HCT116 (cell line): ENCODE measurements around the gene ZMYM4. TPM values are rescaled to one million over a fixed set of nuclear protein-coding genes. Genes with fewer than 3 reads are reported as not detected.

ENCODE experiments used
- ATAC-seq: fragments of 200-7000 bp; cut with Tn5 transposase; 2 replicates; pipeline ENCODE4 v1.9.1; 2020; ENCODE audit warnings: mild to moderate bottlenecking, moderate library complexity
- BruUV-seq: library from RNA; stranded (reverse); fragments of 400-500 nt; replicated peaks from 2 replicates; lab custom pipeline; 2021; lab: Mats Ljungman, UMichigan
- CTCF ChIA-PET: fragments of 300-600 bp; sonication (Branson Sonifier 250); formaldehyde crosslinking; loops from one replicate; lab custom pipeline; 2021; ENCODE audit warnings: antibody characterized with exemption; lab: Charles Lee
- POLR2A ChIA-PET: fragments of 300-600, 350-600 bp; sonication (Branson Sonifier 250); formaldehyde crosslinking; loops from one replicate; lab custom pipeline; 2021; ENCODE audit warnings: antibody characterized with exemption; lab: Charles Lee
- RAD21 ChIA-PET, 2 experiments: fragments of 300-600 bp; sonication (Branson Sonifier 250); formaldehyde crosslinking; loops; one replicate each; lab custom pipeline; 2023; ENCODE audit warnings: low total read pairs in 2 of 2; ENCODE audit not compliant: uncharacterized antibody in 2 of 2, unreplicated experiment in 2 of 2, low non-redundant PET in 1 of 2; lab: Charles Lee
- DNase-seq: peaks from one replicate; pipeline ENCODE4 v3.0.0-alpha.2; 2010; ENCODE audit warnings: low read depth, low spot score
- H2AFZ ChIP-seq: fragments of 200-600 bp; shearing (Covaris generic), sonication (generic); 2 replicates; pipeline ENCODE4 v1.6.1; 2017; ENCODE audit warnings: low read depth, mixed run types, mixed read lengths, antibody characterized with exemption, low read length; ENCODE audit not compliant: poor library complexity, severe bottlenecking
- H3K27ac ChIP-seq: 2 replicates; pipeline ENCODE4 v1.5.1; 2012; ENCODE audit warnings: low read depth, low read length
- H3K27me3 ChIP-seq: fragments of 200-600 bp; sonication (generic); 2 replicates; pipeline ENCODE4 v1.6.1; 2016; ENCODE audit warnings: mixed run types, low read length, mixed read lengths; ENCODE audit not compliant: insufficient read depth
- H3K36me3 ChIP-seq, 2 experiments: fragments of 200-500 bp in 1 of 2; fragments of 200-600 bp in 1 of 2; sonication (Bioruptor generic) in 1 of 2; sonication (generic) in 1 of 2; 2 replicates each; pipeline versions ENCODE4 v1.5.1 to v1.6.1; 2014 to 2016; ENCODE audit warnings: low read length in 2 of 2, inconsistent platforms in 1 of 2, mixed read lengths in 1 of 2, mixed run types in 1 of 2; ENCODE audit not compliant: insufficient read depth in 2 of 2, control insufficient read depth in 1 of 2
- H3K4me1 ChIP-seq, 2 experiments: fragments of 200-600 bp in 1 of 2; sonication (generic) in 1 of 2; 2 replicates each; pipeline versions ENCODE4 v1.5.1 to v1.6.1; 2012 to 2017; ENCODE audit warnings: low read length in 2 of 2, inconsistent platforms in 1 of 2, mild to moderate bottlenecking in 1 of 2, mixed read lengths in 1 of 2, mixed run types in 1 of 2, moderate library complexity in 1 of 2; ENCODE audit not compliant: insufficient read depth in 2 of 2, control insufficient read depth in 1 of 2
- H3K4me2 ChIP-seq: fragments of 200-600 bp; sonication (generic); 2 replicates; pipeline ENCODE4 v1.6.1; 2017; ENCODE audit warnings: mixed run types, low read length, mixed read lengths
- H3K4me3 ChIP-seq, 2 experiments: fragments of 200-600 bp in 1 of 2; sonication (generic) in 1 of 2; replicated peaks in 1 of 2; 2 replicates each; pipeline ENCODE4 v1.5.1; 2011 to 2016; ENCODE audit warnings: low read length in 2 of 2, control low read depth in 1 of 2, low read depth in 1 of 2, mild to moderate bottlenecking in 1 of 2, mixed read lengths in 1 of 2, mixed run types in 1 of 2
- H3K79me2 ChIP-seq: fragments of 200-600 bp; sonication (generic); 2 replicates; pipeline ENCODE4 v1.6.1; 2017; ENCODE audit warnings: mild to moderate bottlenecking, mixed run types, low read length, moderate library complexity, mixed read lengths; ENCODE audit not compliant: insufficient read depth
- H3K9ac ChIP-seq: fragments of 200-600 bp; sonication (generic); 2 replicates; pipeline ENCODE4 v1.6.1; 2016; ENCODE audit warnings: low read length, mixed read lengths
- H3K9me2 ChIP-seq: fragments of 200-600 bp; sonication (generic), shearing (Covaris generic); 2 replicates; pipeline ENCODE4 v1.6.1; 2017; ENCODE audit warnings: mixed run types, mild to moderate bottlenecking, moderate library complexity; ENCODE audit not compliant: insufficient read depth
- H3K9me3 ChIP-seq, 2 experiments: fragments of 200-500 bp in 1 of 2; fragments of 200-600 bp in 1 of 2; sonication (Bioruptor generic) in 1 of 2; sonication (generic) in 1 of 2; 2 replicates each; pipeline ENCODE4 v1.6.1; 2014 to 2017; ENCODE audit warnings: low read length in 2 of 2, mixed read lengths in 2 of 2, inconsistent platforms in 1 of 2, low read depth in 1 of 2, mild to moderate bottlenecking in 1 of 2, mixed run types in 1 of 2, moderate library complexity in 1 of 2; ENCODE audit not compliant: control insufficient read depth in 1 of 2, insufficient read depth in 1 of 2
- H4K20me1 ChIP-seq: fragments of 200-600 bp; sonication (generic), shearing (Covaris generic); 2 replicates; pipeline ENCODE4 v1.6.1; 2017; ENCODE audit warnings: mixed run types, mild to moderate bottlenecking, moderate library complexity; ENCODE audit not compliant: insufficient read depth
- EGR1 ChIP-seq: IDR thresholded peaks from 2 replicates; pipeline ENCODE4 v1.6.1; 2012; ENCODE audit warnings: low read depth
- EZH2 ChIP-seq: fragments of 200-600 bp; sonication (generic); IDR thresholded peaks from 2 replicates; pipeline ENCODE4 v1.6.1; 2017; ENCODE audit warnings: antibody characterized with exemption, mixed run types
- JUND ChIP-seq: IDR thresholded peaks from 2 replicates; pipeline ENCODE4 v1.6.1; 2012
- POLR2AphosphoS5 ChIP-seq: IDR thresholded peaks from 2 replicates; pipeline ENCODE4 v1.6.1; 2011; ENCODE audit warnings: mild to moderate bottlenecking, low read depth, low read length, moderate library complexity
- SRF ChIP-seq: IDR thresholded peaks from 2 replicates; pipeline ENCODE4 v1.6.1; 2012; ENCODE audit warnings: low read depth
- TCF7L2 ChIP-seq: IDR thresholded peaks from 2 replicates; pipeline ENCODE4 v1.7.0; 2011; ENCODE audit warnings: borderline replicate concordance, inconsistent platforms; ENCODE audit not compliant: insufficient read depth, insufficient read length; ENCODE audit errors: extremely low read depth
- YY1 ChIP-seq: IDR thresholded peaks from 2 replicates; pipeline ENCODE4 v1.6.1; 2011; ENCODE audit warnings: low read length, low read depth, moderate library complexity, mild to moderate bottlenecking; ENCODE audit not compliant: insufficient replicate concordance; ENCODE audit errors: extremely low read depth
- intact Hi-C: fragments of 100-400 bp; cut with micrococcal nuclease; formaldehyde crosslinking; loops from 2 replicates; pipeline ENCODE4 v1.10.0; 2022
- total RNA-seq: library from RNA; stranded (reverse); gene quantifications from one replicate; pipeline ENCODE4 v1.2.1, GENCODE V29; 2021; ENCODE audit not compliant: unreplicated experiment
- TF ChIP-seq, protein P1 (sequence below), 3 experiments: fragments of 200-600 bp in 1 of 3; sonication (generic) in 1 of 3; IDR thresholded peaks in 2 of 3; conservative IDR thresholded peaks in 1 of 3; 2 replicates each; pipeline ENCODE4 v1.5.1; 2012 to 2017; ENCODE audit warnings: low read depth in 2 of 3, low read length in 2 of 3, antibody characterized with exemption in 1 of 3, borderline replicate concordance in 1 of 3, control low read depth in 1 of 3, mild to moderate bottlenecking in 1 of 3, mixed read lengths in 1 of 3, mixed run types in 1 of 3, moderate library complexity in 1 of 3; ENCODE audit not compliant: insufficient read depth in 1 of 3
- TF ChIP-seq, protein P2 (sequence below): IDR thresholded peaks from 2 replicates; pipeline ENCODE4 v1.6.1; 2012

ZMYM4 gene
- total RNA-seq, 1 experiment from 2014 or later, result 58.0 TPM

DNA sequence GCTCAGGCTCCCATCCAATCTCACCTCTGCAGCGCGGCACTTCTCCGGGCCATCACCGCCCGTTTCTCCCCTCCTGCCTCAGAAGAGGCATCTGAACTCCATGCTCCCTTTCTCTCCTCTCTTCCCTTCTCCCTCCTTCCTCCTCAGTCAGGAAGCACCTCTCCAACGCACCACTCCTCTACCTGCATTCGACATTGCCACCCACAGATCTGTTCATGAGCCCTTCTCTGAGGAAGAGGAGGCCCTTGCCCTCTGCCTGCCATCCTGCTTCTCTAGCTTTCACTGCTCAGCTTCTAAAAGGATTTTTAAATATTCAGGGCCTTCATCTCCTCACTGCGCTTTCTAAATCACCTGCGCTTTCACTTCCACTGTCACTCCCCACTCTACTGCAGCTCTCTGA, 168.7 kb downstream of the ZMYM4 start:
- Histone ChIP-seq H3K4me1 (no peaks in the 10 kb centered on the region), H3K4me3 (no peak overlapping the region), H3K9ac (no peak overlapping the region), H2AFZ (no peak overlapping the region), H4K20me1 (no peaks in the 10 kb centered on the region), H3K36me3 (peaks cover 0 to 4% of the 10 kb centered on the region in 2 experiments; a peak in 1 of 4 replicates), H3K9me2 (no peaks in the 10 kb centered on the region), H3K4me2 (no peak overlapping the region), H3K27ac (no peak overlapping the region), H3K9me3 (no peaks in the 10 kb centered on the region), H3K79me2 (no peaks in the 10 kb centered on the region), H3K27me3 (no peaks in the 10 kb centered on the region)
- CTCF ChIA-PET, result interaction anchor here (1.0 kb wide), 1 partner anchor 13 kb away, joined by 5 read pairs; no protein-coding TSS in a partner anchor
- intact Hi-C loops, result no loop called here
- RAD21 ChIA-PET, result no interaction called here
- POLR2A ChIA-PET, result no interaction called here
- no TSS peak for BruUV-seq
- TF ChIP-seq EGR1, result no peak
- no peak for ATAC-seq
- no peak for DNase-seq

DNA sequence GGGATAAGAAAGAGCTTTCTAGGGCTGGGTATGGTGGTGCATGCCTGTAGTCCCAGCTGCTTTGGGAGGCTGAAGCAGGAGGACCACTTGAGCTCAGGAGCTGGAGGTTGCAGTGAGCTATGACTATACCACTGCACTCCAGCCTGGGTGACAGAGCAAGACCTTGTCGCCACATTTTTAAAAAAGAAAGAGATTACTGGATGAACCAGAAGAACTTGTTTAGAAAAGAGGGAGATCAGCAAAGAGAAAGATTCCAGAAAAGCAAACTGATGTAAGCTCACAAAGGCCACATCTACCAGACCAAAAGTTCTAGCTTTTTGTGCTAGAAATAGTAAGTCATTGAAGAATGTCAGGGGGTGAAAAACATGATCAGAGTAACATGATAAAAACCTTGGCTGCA, 171.1 kb downstream of the ZMYM4 start:
- Histone ChIP-seq H3K79me2 (no peaks in the 10 kb centered on the region), H3K9me3 (no peaks in the 10 kb centered on the region), H3K27ac (no peak overlapping the region), H3K36me3 (peaks cover 0 to 4% of the 10 kb centered on the region in 2 experiments; a peak in 1 of 4 replicates), H2AFZ (no peak overlapping the region), H3K4me2 (no peak overlapping the region), H3K27me3 (no peaks in the 10 kb centered on the region), H3K9me2 (no peaks in the 10 kb centered on the region), H3K9ac (no peak overlapping the region), H3K4me3 (no peak overlapping the region), H3K4me1 (no peaks in the 10 kb centered on the region), H4K20me1 (no peaks in the 10 kb centered on the region)
- POLR2A ChIA-PET, result no interaction called here
- RAD21 ChIA-PET, result interaction anchor here in 1 of 2 experiments (0.5 kb wide), 1 partner anchor 223 kb away, joined by 4 read pairs; no protein-coding TSS in a partner anchor
- BruUV-seq, result no TSS peak
- DNase-seq (no peak), ATAC-seq (no peak)
- TF ChIP-seq, protein P1, sequence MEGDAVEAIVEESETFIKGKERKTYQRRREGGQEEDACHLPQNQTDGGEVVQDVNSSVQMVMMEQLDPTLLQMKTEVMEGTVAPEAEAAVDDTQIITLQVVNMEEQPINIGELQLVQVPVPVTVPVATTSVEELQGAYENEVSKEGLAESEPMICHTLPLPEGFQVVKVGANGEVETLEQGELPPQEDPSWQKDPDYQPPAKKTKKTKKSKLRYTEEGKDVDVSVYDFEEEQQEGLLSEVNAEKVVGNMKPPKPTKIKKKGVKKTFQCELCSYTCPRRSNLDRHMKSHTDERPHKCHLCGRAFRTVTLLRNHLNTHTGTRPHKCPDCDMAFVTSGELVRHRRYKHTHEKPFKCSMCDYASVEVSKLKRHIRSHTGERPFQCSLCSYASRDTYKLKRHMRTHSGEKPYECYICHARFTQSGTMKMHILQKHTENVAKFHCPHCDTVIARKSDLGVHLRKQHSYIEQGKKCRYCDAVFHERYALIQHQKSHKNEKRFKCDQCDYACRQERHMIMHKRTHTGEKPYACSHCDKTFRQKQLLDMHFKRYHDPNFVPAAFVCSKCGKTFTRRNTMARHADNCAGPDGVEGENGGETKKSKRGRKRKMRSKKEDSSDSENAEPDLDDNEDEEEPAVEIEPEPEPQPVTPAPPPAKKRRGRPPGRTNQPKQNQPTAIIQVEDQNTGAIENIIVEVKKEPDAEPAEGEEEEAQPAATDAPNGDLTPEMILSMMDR (IDR thresholded peaks at IDR 0.05 in 2 of 3, conservative IDR thresholded peaks at IDR 0.05 in 1 of 3; ENCODE audit: borderline replicate concordance in 1 of 3, insufficient read depth in 1 of 3, low read depth in 2 of 3, low read length in 2 of 3), result no peak
- TF ChIP-seq JUND (no peak), SRF (no peak), POLR2AphosphoS5 (no peak), TCF7L2 (no peak), EZH2 (no peak), YY1 (no peak)
- TF ChIP-seq, protein P2, sequence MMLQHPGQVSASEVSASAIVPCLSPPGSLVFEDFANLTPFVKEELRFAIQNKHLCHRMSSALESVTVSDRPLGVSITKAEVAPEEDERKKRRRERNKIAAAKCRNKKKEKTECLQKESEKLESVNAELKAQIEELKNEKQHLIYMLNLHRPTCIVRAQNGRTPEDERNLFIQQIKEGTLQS, result no peak
- intact Hi-C loops, result no loop called here
- CTCF ChIA-PET, result no interaction called here
